GM18499 (cell line): Measurements from ENCODE around the gene NR4A1.

Source experiments
- ATAC-seq: cut with Tn5 transposase; IDR thresholded peaks from one replicate; pipeline ENCODE4 v1.9.1; 2021; ENCODE audit warnings: moderate number of reproducible peaks; ENCODE audit not compliant: insufficient read depth, unreplicated experiment

Gene NR4A1

DNA sequence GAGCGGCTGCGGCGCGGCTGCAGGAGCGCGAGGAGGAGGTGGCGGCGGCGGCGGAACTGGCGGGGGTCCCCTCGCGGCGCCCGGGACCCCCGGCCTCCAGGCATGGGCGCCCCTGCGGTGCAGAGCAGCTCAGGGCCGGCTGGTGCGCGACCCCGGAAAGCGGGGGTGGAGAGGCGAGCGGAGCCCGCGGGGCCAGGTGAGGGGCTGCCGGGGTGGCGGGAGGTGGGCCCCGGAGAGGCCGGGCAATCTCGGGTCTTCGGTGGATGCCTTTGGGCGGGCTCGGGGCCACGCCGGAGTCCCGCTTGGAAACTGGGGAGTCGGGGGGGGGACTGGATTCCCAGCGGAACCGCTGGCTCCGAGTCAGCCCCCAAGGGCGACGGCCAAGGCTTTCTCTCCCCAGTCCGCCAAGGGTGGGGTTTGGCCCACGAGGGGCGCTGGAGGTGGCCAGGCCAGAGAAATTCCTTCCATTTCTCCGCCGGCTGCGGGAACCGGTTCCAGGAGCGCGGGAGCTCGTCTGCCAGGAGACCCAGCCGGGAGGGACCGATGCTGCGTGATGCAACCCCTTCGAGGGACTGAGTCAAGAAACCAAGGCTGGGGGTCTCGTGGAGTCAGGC lies 13.9 kb upstream of the NR4A1 start:
- no peak for ATAC-seq

- ATAC-seq, result no peak
These were observed 12.8 kb upstream of the NR4A1 start for GRCh38 chr12:52038447-52038846.

DNA sequence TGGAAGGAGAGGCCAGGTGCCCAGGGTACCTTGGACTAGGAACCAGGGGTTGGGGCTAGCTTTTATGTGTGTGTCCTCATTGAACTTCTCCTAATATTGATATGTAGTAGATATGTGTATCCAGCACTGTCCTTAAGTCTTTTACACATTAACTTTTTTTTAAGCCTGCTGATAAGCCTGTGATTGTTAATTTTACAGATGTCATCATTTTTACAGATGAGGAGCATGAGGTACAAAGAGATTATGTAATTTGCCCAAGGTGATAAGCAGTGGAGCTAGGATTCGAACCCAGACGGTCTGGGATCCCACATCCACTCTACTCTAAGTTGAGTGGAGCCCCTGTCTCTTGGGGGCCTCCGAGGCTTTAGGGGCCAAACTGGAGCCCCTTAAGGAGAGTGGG lies 10.2 kb upstream of the NR4A1 start:
- ATAC-seq, result no peak

GRCh38 chr12:52041695-52042123 lies 9.5 kb upstream of the NR4A1 start:
- no peak for ATAC-seq

GRCh38 chr12:52042706-52043385 lies 8.4 kb upstream of the NR4A1 start:
- no peak for ATAC-seq

DNA sequence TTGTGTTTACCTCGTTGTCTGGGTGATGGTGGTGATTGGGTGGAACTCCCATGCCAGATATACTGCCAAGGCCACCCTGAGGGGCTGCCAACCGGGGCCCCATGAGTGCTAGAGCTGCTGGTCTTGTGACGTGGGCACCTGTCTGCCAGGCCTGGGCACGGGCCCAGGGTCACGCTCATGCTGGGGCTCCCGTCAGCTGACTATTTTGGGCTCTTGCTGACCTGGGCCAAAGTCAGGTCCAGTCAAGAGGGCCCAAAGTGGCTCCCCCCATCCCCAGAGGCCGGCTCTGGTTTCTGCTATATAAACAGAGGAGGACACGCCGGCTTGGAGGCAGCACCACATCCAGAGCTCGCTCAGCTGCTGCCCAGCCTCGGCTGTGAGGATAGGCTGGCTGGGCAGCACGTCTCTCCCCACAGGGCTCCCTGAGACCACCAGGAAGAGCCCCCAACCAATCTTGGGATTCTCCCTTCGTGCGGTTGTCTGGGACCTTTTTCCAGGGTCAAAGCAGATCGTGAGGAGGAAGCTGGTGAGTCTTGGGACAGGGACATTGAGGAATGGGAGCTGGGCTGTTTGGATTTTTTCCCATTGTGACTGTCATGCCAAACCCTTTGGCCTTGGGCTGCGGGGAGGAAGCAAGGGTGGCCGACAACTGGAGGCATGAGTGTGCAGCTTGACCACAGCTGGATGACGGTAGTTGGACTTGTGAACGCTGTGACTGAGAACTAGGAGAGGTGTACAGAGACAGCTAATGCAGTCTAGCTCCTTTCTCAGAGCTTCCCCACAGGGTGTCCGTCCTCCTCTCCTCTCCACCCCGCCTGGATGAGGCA lies 7.6 kb upstream of the NR4A1 start:
- ATAC-seq, result no peak

DNA sequence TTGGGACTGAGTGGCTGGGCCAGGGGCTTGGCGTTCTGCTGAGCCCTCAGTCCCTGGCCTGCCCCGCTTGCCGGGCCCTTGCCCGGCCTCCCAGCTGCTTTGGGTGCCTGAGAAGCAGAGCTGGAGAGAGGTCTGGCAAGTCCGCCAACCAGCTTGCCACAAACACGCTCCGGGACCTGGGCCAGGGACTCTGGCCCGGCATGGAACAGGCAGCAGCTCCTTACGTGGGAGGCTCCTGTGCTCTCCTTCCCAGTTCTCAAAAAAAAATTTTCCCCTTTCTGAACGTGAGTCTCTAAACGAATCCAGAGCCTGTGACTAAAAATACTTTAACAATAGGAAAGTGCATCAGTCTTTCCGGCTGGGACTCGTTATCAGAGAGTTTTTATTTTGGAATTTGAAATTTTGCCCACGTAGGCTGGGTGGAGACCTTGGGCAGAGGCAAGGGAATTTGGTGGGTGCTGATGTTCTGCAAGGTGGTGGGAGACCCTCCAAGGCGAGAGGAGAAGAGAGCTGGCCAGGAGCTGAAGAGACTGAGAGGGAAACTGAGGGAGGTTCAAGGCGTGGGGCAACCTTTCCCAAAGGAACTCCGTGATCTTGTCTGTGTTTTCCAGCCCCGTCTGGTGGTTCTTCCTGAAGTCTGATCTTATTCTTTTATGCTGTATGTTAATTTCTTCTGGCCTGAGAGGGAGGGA lies 6.8 kb upstream of the NR4A1 start:
- no peak for ATAC-seq

DNA sequence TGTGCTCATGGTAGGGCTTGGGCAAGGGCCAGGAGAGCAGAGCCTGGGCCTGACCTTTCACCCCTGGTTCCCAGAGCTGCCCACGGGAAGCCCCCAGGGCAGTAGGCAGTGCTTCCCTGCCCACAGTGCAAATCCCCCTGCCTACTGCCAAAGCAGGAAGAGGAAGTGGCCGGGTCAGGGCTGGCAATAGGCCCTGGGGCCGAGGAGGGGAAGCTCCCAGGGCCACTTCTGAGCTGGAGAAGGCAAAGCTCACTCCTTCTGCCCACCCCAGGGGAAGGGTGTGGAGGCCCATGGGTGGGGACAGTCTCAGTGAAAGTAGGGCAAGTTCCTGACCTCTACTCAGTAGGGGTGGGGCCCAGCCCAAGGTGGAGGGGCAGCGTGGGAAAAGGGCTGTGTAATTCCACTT lies 5.4 kb upstream of the NR4A1 start:
- ATAC-seq, result no peak

GRCh38 chr12:52046859-52047258 lies 4.4 kb upstream of the NR4A1 start:
- ATAC-seq, result no peak

DNA sequence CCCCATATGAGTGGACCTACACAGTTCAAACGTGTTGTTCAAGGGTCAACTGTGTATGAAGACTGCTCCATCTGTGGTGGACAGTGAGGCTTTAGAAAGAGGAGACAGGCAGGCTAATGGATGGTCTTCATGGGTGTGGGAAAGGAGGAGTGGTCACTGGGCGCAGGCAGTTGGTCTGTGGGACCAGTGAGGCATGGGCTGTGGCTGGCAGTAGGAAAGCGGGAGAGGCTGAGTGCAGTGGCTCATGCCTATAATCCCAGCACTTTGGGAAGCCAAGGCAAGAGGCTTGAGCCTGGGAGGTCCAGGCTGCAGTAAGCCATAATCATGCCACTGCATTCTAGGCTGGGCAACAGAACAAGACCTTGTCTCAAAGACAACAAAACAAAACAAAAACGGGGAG lies 2.0 kb upstream of the NR4A1 start:
- ATAC-seq, result no peak

DNA sequence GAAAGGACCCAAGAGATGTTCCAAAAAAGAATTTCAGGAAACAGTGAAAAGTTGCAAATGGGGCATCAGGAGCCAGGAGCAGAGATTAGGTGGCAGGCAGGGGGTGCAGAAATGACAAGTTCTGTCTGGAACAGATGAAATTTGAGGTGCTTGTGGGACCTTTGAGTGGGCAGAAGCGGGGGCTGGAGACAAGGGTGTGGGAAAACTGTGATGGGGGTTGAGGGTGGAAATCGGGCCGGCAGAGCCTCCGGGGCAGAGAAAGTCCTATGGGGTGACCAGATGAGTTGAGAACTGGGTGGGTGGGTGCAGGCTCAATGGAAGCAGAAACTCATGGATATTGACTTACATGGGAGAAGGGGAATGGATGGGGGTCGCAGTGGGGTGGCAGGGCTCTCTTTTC lies 1.6 kb upstream of the NR4A1 start:
- no peak for ATAC-seq

DNA sequence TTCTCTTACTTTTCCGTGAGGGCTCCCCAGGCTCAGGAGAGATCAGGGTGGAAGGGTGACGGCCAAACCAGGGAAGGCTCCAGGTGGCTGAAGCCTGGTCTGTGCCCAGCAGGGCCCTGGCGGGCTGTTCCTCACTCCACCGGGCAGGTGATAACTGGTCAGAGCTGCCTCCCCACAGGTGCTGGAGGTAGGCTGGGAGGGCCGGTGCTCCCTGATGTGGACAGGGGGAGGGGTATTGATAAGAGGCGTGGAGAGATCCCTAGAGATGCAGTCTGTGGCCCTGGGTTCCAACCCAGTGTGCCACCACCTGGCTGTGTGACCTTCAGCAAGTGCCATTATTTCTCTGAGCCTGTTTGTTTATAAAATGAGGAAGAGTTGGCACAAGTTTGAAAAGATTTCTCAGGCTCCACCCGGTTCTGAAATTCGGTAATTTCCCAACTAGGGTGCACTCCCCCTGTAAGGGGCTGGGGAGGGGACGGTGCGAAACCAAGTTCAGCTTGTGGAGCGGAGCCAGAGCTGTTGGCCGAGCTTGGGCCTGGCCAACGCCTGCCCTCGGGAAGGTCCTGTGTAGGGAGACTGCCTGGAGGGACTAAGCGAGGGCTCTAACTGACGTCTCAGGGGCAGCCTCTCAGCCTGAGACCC lies 1.0 kb upstream of the NR4A1 start:
- ATAC-seq, result no peak

GRCh38 chr12:52052468-52053186 lies 1.4 kb downstream of the NR4A1 start:
- ATAC-seq, result no peak

DNA sequence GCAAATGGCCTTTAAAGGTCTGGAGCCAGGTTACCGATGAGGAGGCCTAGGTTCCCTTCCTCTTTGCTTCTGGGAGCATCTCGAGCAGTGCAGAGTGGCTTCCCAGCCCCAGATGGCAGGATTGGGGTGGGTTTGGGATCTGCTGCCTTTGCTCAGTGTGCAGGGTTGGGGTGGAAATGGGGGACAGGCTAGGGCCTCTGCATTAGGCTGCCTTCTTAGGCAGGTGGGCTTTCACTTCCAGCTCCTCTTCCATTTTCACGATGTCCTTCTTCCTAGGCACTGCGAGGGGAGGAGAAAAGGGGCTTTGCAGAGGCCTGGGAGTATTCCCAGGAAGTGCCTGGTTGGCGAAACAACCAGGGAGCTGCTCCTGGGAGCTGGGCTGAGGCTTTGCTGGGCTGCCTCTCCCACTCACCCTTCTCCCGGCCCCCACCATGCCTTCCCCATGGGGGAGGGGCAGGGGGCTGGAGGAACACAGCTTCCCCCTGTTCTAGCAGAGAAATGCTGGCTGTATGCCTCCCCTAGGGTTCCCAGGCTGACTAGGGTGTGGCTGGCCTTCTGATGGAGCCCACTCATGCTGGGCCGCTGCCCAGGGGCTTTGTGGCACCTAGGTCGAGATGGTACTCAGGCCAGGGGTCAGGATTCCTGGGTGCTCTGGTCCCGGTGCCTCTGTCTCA lies 2.4 kb downstream of the NR4A1 start:
- ATAC-seq, result no peak

DNA sequence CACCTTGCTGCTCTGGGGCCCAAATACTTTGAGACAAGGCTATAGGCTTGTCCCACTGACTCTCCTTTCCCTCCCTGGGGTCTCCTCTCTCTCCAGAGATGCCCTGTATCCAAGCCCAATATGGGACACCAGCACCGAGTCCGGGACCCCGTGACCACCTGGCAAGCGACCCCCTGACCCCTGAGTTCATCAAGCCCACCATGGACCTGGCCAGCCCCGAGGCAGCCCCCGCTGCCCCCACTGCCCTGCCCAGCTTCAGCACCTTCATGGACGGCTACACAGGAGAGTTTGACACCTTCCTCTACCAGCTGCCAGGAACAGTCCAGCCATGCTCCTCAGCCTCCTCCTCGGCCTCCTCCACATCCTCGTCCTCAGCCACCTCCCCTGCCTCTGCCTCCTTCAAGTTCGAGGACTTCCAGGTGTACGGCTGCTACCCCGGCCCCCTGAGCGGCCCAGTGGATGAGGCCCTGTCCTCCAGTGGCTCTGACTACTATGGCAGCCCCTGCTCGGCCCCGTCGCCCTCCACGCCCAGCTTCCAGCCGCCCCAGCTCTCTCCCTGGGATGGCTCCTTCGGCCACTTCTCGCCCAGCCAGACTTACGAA lies 3.1 kb downstream of the NR4A1 start:
- ATAC-seq, result no peak

DNA sequence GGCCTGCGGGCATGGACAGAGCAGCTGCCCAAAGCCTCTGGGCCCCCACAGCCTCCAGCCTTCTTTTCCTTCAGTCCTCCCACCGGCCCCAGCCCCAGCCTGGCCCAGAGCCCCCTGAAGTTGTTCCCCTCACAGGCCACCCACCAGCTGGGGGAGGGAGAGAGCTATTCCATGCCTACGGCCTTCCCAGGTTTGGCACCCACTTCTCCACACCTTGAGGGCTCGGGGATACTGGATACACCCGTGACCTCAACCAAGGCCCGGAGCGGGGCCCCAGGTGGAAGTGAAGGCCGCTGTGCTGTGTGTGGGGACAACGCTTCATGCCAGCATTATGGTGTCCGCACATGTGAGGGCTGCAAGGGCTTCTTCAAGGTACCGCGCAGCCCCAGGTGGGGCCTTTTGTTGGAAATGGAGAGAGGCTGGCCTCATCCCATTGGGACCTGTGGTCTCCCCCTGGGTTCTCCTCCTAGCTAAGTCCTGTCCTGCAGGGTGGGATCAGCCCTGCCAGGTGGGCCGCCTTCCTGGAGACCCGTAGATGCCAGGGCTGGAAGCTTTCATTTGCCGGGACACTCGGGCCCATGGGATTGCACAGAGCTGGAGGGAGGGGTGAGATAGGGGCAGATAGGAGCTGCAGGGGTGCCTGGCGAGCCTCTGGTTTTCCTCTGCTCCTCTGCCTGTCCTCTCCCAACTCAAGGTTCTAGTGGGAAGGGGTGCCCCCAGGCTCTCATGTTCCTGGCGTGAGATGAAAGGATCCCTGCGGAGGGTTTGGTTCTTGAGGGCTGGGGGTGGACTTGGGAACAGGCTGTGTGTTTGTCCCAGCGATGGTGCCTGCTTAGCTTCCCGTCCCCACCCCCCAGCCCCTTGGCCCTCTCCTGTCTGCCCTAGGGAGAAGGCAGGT lies 3.8 kb downstream of the NR4A1 start:
- ATAC-seq, result no peak

GRCh38 chr12:52055731-52056711 lies 4.8 kb downstream of the NR4A1 start:
- no peak for ATAC-seq
